Prostate gland (tissue), 2 donors: ENCODE results near the gene GRK3.

Experiments used
- CTCF ChIP-seq, 4 experiments: fragments of 200-600 bp in 2 of 4; fragments of 450-650 bp in 2 of 4; sonication (generic) in 2 of 4; IDR thresholded peaks; 1 replicate in 3 of 4; 2 replicates in 1 of 4; pipeline ENCODE4 v1.5.1; 2016 to 2019; ENCODE audit warnings: antibody characterized with exemption in 4 of 4, mild to moderate bottlenecking in 2 of 4, moderate library complexity in 2 of 4
- POLR2AphosphoS5 ChIP-seq: sonication (generic); formaldehyde crosslinking; IDR thresholded peaks from one replicate; pipeline ENCODE4 v1.6.1; 2017; ENCODE audit warnings: antibody characterized with exemption

- TF ChIP-seq CTCF (IDR thresholded peaks at IDR 0.05) (no peak), POLR2AphosphoS5 (no peak)
Measured at GRCh38 chr22:25673713-25674112, 109.2 kb downstream of the GRK3 start.
